Measurements from ENCODE around the gene ABCD2.
"Not testable (repeated sequence)": the region's sequence is repeated elsewhere in the genome, so short reads cannot be mapped to it uniquely, and the experiment has no call there.

ABCD2 gene

GRCh38 chr12:39623160-39623559 lies 3.6 kb upstream of the ABCD2 start:
- not testable (repeated sequence) for H3K79me2 ChIP-seq (ENCODE audit: control insufficient read depth, insufficient read depth, low read length); H3K4me2 ChIP-seq (ENCODE audit: low read length); H3K4me3 ChIP-seq (ENCODE audit: low read length); H4K5ac ChIP-seq (ENCODE audit: low read length); H3K36me3 ChIP-seq (ENCODE audit: control insufficient read depth, insufficient read depth, low read length); H3K27ac ChIP-seq (ENCODE audit: low read depth, low read length); H3K79me1 ChIP-seq (ENCODE audit: low read length); H3K27me3 ChIP-seq (ENCODE audit: insufficient read depth, low read length, poor library complexity); DNase-seq; H3K9ac ChIP-seq (ENCODE audit: low read length); H2AK5ac ChIP-seq (ENCODE audit: low read length); H3K23ac ChIP-seq (ENCODE audit: low read length); H2BK15ac ChIP-seq (replicated peaks; ENCODE audit: low read depth); H3K4me1 ChIP-seq (ENCODE audit: control insufficient read depth, low read depth, low read length); H2BK5ac ChIP-seq (ENCODE audit: low read length); H4K8ac ChIP-seq (ENCODE audit: low read depth, low read length); H3K18ac ChIP-seq (ENCODE audit: low read length); H2BK120ac ChIP-seq (ENCODE audit: low read depth, low read length); H3K56ac ChIP-seq (ENCODE audit: low read length); H3K4ac ChIP-seq (ENCODE audit: low read depth, low read length)
- no CpG with 5 or more reads among the region's 10 CpGs for WGBS (ENCODE audit: extremely low coverage, insufficient coverage, low lambda C conversion rate)

GRCh38 chr12:39622306-39622705 lies 2.7 kb upstream of the ABCD2 start:
- Histone ChIP-seq H3K4me1 (ENCODE audit: control insufficient read depth, low read depth, low read length) (no peaks in the 10 kb centered on the region), H3K79me1 (ENCODE audit: low read length) (no peaks in the 10 kb centered on the region), H3K56ac (ENCODE audit: low read length) (no peak overlapping the region), H3K27ac (ENCODE audit: low read depth, low read length) (no peak overlapping the region), H3K36me3 (ENCODE audit: control insufficient read depth, insufficient read depth, low read length) (no peaks in the 10 kb centered on the region), H4K5ac (ENCODE audit: low read length) (no peak overlapping the region), H3K9ac (ENCODE audit: low read length) (no peak overlapping the region), H2BK5ac (ENCODE audit: low read length) (no peak overlapping the region), H3K4ac (ENCODE audit: low read depth, low read length) (no peak overlapping the region), H2BK120ac (ENCODE audit: low read depth, low read length) (no peak overlapping the region), H2AK5ac (ENCODE audit: low read length) (no peak overlapping the region), H3K4me3 (ENCODE audit: low read length) (no peak overlapping the region), H4K8ac (ENCODE audit: low read depth, low read length) (no peak overlapping the region), H3K23ac (ENCODE audit: low read length) (no peak overlapping the region), H3K4me2 (ENCODE audit: low read length) (no peak overlapping the region), H3K18ac (ENCODE audit: low read length) (no peak overlapping the region), H3K27me3 (ENCODE audit: insufficient read depth, low read length, poor library complexity) (no peaks in the 10 kb centered on the region), H2BK15ac (replicated peaks; ENCODE audit: low read depth) (no peak overlapping the region), H3K79me2 (ENCODE audit: control insufficient read depth, insufficient read depth, low read length) (no peaks in the 10 kb centered on the region)
- no CpG with 5 or more reads among the region's 1 CpG for WGBS (ENCODE audit: extremely low coverage, insufficient coverage, low lambda C conversion rate)
- DNase-seq, result no peak

- H3K56ac ChIP-seq (ENCODE audit: low read length), result no peak overlapping the region
- no peak overlapping the region for H2BK15ac ChIP-seq (replicated peaks; ENCODE audit: low read depth)
- no peaks in the 10 kb centered on the region for H3K36me3 ChIP-seq (ENCODE audit: control insufficient read depth, insufficient read depth, low read length)
- DNase-seq, result no peak
- H4K5ac ChIP-seq (ENCODE audit: low read length), result no peak overlapping the region
- no peak overlapping the region for H3K4ac ChIP-seq (ENCODE audit: low read depth, low read length)
- H3K4me2 ChIP-seq (ENCODE audit: low read length), result no peak overlapping the region
- no peaks in the 10 kb centered on the region for H3K79me1 ChIP-seq (ENCODE audit: low read length)
- no peak overlapping the region for H2BK5ac ChIP-seq (ENCODE audit: low read length)
- no peak overlapping the region for H3K27ac ChIP-seq (ENCODE audit: low read depth, low read length)
- no peaks in the 10 kb centered on the region for H3K27me3 ChIP-seq (ENCODE audit: insufficient read depth, low read length, poor library complexity)
- H3K23ac ChIP-seq (ENCODE audit: low read length), result no peak overlapping the region
- H3K4me3 ChIP-seq (ENCODE audit: low read length), result no peak overlapping the region
- H2BK120ac ChIP-seq (ENCODE audit: low read depth, low read length), result no peak overlapping the region
- H3K18ac ChIP-seq (ENCODE audit: low read length), result no peak overlapping the region
- no peak overlapping the region for H4K8ac ChIP-seq (ENCODE audit: low read depth, low read length)
- no peak overlapping the region for H2AK5ac ChIP-seq (ENCODE audit: low read length)
- no peaks in the 10 kb centered on the region for H3K79me2 ChIP-seq (ENCODE audit: control insufficient read depth, insufficient read depth, low read length)
- no peaks in the 10 kb centered on the region for H3K4me1 ChIP-seq (ENCODE audit: control insufficient read depth, low read depth, low read length)
- no peak overlapping the region for H3K9ac ChIP-seq (ENCODE audit: low read length)
Measured at GRCh38 chr12:39621670-39622069, 2.1 kb upstream of the ABCD2 start.

DNA sequence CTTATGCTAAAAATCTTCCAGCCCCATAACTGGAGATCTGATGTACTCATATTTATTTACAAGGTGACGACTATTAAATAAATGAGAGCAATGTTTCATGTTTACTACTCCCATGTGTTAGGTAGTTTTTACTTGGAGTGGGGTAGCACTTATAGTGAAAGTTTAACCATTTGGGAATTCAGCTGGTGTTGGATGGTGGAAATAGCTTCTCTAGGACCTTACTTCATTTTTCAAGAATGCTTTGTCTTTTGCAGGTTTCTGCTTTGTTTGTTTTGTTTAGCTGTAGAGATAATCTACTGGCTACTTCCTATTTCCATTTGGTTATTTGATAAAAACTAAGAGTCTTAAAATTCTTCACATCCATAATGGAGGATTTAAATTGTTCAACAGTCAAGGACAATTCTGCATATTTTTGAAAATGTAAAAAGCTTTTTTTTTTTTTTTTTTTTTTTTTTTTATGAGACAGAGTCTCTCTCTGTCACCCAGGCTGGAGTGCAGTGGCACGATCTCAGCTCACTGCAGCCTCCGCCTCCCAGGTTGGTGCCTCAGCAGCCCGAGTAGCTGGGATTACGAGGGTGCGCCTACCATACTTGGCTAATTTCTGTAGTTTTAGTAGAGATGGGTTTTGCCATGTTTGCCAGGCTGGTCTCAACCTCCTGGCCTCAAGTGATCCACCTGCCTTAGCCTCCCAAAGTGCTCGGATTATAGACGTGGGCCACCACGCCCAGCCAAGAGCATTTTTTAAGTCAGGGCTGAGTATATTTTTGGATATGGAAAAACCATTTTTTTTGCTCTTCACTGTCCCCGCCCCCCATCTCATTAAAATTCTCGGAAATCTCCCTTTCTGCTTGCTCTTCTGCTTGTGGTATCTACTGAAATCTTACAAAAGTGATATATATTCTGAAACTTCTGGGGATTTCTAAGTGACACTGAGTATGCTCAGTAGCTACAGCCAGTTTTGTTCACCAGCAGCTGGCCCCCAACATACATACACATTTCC lies 1.4 kb upstream of the ABCD2 start:
- Histone ChIP-seq H3K4ac (ENCODE audit: low read depth, low read length) (no peak overlapping the region), H3K23ac (ENCODE audit: low read length) (no peak overlapping the region), H4K5ac (ENCODE audit: low read length) (no peak overlapping the region), H2BK120ac (ENCODE audit: low read depth, low read length) (no peak overlapping the region), H3K18ac (ENCODE audit: low read length) (no peak overlapping the region), H3K4me2 (ENCODE audit: low read length) (no peak overlapping the region), H2BK5ac (ENCODE audit: low read length) (no peak overlapping the region), H3K79me2 (ENCODE audit: control insufficient read depth, insufficient read depth, low read length) (no peaks in the 10 kb centered on the region), H4K8ac (ENCODE audit: low read depth, low read length) (no peak overlapping the region), H3K27ac (ENCODE audit: low read depth, low read length) (no peak overlapping the region), H3K4me1 (ENCODE audit: control insufficient read depth, low read depth, low read length) (no peaks in the 10 kb centered on the region), H3K4me3 (ENCODE audit: low read length) (no peak overlapping the region), H2AK5ac (ENCODE audit: low read length) (no peak overlapping the region), H3K36me3 (ENCODE audit: control insufficient read depth, insufficient read depth, low read length) (no peaks in the 10 kb centered on the region), H3K56ac (ENCODE audit: low read length) (no peak overlapping the region), H2BK15ac (replicated peaks; ENCODE audit: low read depth) (no peak overlapping the region), H3K27me3 (ENCODE audit: insufficient read depth, low read length, poor library complexity) (no peaks in the 10 kb centered on the region), H3K79me1 (ENCODE audit: low read length) (no peaks in the 10 kb centered on the region), H3K9ac (ENCODE audit: low read length) (no peak overlapping the region)
- DNase-seq, result peak; percentile 13
- no CpG with 5 or more reads among the region's 11 CpGs for WGBS (ENCODE audit: extremely low coverage, insufficient coverage, low lambda C conversion rate)

- Histone ChIP-seq H3K79me1 (ENCODE audit: low read length) (no peaks in the 10 kb centered on the region), H3K4me3 (ENCODE audit: low read length) (no peak overlapping the region), H3K9ac (ENCODE audit: low read length) (no peak overlapping the region), H3K56ac (ENCODE audit: low read length) (no peak overlapping the region), H2BK5ac (ENCODE audit: low read length) (no peak overlapping the region), H4K5ac (ENCODE audit: low read length) (no peak overlapping the region), H3K18ac (ENCODE audit: low read length) (no peak overlapping the region), H3K4ac (ENCODE audit: low read depth, low read length) (no peak overlapping the region), H3K4me1 (ENCODE audit: control insufficient read depth, low read depth, low read length) (no peaks in the 10 kb centered on the region), H3K36me3 (ENCODE audit: control insufficient read depth, insufficient read depth, low read length) (no peaks in the 10 kb centered on the region), H4K8ac (ENCODE audit: low read depth, low read length) (no peak overlapping the region), H3K27ac (ENCODE audit: low read depth, low read length) (no peak overlapping the region), H3K27me3 (ENCODE audit: insufficient read depth, low read length, poor library complexity) (no peaks in the 10 kb centered on the region), H3K23ac (ENCODE audit: low read length) (no peak overlapping the region), H2BK120ac (ENCODE audit: low read depth, low read length) (no peak overlapping the region), H2AK5ac (ENCODE audit: low read length) (no peak overlapping the region), H3K79me2 (ENCODE audit: control insufficient read depth, insufficient read depth, low read length) (no peaks in the 10 kb centered on the region), H2BK15ac (replicated peaks; ENCODE audit: low read depth) (no peak overlapping the region), H3K4me2 (ENCODE audit: low read length) (peak overlapping the region; percentile 4)
- no peak for DNase-seq
- WGBS (ENCODE audit: extremely low coverage, insufficient coverage, low lambda C conversion rate), result no CpG with 5 or more reads among the region's 10 CpGs
Measured at GRCh38 chr12:39619316-39619659, 315 bp downstream of the ABCD2 start.

- Histone ChIP-seq H3K56ac (ENCODE audit: low read length) (no peak overlapping the region), H3K79me2 (ENCODE audit: control insufficient read depth, insufficient read depth, low read length) (no peaks in the 10 kb centered on the region), H4K8ac (ENCODE audit: low read depth, low read length) (no peak overlapping the region), H3K23ac (ENCODE audit: low read length) (no peak overlapping the region), H3K9ac (ENCODE audit: low read length) (no peak overlapping the region), H3K27me3 (ENCODE audit: insufficient read depth, low read length, poor library complexity) (no peaks in the 10 kb centered on the region), H3K4ac (ENCODE audit: low read depth, low read length) (no peak overlapping the region), H2AK5ac (ENCODE audit: low read length) (no peak overlapping the region), H3K4me2 (ENCODE audit: low read length) (no peak overlapping the region), H4K5ac (ENCODE audit: low read length) (no peak overlapping the region), H2BK15ac (replicated peaks; ENCODE audit: low read depth) (no peak overlapping the region), H2BK120ac (ENCODE audit: low read depth, low read length) (no peak overlapping the region), H3K36me3 (ENCODE audit: control insufficient read depth, insufficient read depth, low read length) (no peaks in the 10 kb centered on the region), H3K4me3 (ENCODE audit: low read length) (no peak overlapping the region), H3K79me1 (ENCODE audit: low read length) (no peaks in the 10 kb centered on the region), H2BK5ac (ENCODE audit: low read length) (no peak overlapping the region), H3K18ac (ENCODE audit: low read length) (no peak overlapping the region), H3K27ac (ENCODE audit: low read depth, low read length) (no peak overlapping the region), H3K4me1 (ENCODE audit: control insufficient read depth, low read depth, low read length) (no peaks in the 10 kb centered on the region)
- DNase-seq, result no peak
- no CpG with 5 or more reads among the region's 5 CpGs for WGBS (ENCODE audit: extremely low coverage, insufficient coverage, low lambda C conversion rate)
Measured at GRCh38 chr12:39618701-39619100, 902 bp downstream of the ABCD2 start.

All from mesendoderm (in vitro differentiated cells).